Left kidney (tissue), 2 donors: ENCODE data around the gene TMED5. TPM values are rescaled to one million over a fixed set of nuclear protein-coding genes. Genes with fewer than 3 reads are reported as not detected.

Experiments used
- DNase-seq: peaks from one replicate; pipeline ENCODE4 v3.0.0-alpha.2; 2013
- polyA plus RNA-seq: library from polyadenylated mRNA; unstranded; fragments of 120-200 nt; gene quantifications from one replicate; pipeline ENCODE4 v1.2.1, GENCODE V29; 2013; ENCODE audit not compliant: insufficient read length

Gene TMED5
- polyA plus RNA-seq, 1 donor, result 95.2 TPM

DNA sequence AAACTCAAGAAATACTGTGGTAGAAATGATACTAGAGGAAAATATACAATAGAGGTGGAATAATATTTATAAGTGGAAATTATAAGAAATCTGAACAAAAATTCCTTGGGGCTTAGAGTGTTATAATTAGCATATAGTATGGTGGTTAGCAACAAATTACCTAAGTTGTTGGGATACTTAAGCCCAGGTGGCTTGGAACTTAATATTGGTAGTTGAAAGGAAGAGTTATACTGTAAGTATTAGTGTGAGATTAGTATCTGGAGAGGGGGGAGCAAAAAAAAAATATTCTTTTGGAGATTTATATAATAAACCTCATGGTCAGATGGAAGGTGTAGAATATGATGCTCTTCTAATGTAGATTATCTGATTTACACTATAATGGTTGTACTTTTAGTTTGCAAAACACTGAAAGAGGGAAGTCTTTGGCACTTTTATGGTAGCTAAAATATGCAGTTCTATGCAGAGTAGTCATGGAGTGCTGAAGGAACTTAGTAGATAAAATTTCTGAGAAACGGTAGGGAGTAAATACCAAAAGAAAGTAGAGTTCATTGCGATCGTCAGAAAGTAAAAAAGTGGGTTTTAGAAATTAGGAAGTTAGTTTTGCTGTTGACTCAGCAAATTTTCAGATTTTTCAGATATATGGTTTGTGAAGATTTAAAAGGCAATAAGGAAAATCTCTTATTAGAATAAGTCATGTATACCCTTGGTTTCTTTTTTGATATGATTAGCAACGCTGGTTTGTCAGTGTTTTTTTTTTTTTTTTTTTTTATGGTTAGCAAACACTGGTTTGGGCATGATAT lies 55.5 kb downstream of the TMED5 start:
- no peak for DNase-seq

DNA sequence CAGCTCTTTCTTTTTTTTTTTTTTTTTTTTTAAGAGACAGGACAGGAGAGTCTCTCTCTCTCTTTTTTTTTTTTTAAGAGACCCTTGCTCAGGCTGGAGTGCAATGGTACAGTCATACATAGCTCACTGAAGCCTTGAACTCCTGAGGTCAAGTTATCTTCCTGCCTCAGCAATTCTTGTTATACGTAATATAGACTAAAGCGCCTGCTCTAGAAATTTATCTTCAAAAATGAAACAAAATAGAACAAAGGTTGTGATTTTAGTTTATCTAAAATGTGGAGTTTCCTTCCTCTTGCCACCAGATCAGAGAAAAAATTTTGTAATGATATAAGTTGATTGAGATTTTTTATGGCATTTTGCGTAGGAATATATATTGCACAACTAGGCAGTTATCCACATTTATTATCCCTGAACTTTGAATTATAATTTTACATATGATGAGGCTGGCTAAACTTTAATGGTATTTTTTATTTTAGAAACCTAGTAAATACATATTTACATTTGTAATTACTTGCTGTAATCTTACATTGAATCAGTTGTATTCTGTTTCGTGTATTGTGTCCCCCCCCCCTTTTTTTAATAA lies 56.9 kb downstream of the TMED5 start:
- DNase-seq, result no peak

DNA sequence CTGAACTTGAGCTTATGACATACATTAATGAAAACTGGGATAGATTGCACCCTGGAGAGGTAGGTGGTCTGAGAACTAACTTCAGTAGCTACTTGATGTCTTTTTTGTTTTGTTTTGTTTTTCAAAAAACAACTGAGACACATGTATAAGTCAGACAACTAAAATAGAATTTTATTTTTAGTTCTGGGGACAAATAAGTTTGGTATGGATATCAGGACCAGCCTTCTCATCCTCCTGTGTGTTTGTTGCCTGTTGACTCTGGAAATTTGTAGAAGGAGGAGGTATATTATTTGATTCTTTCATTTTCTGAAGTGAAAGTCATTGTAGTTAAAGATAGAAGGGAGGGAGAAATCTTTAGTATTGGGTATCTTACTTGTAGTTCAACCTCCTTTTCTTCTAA lies 59.6 kb downstream of the TMED5 start:
- DNase-seq, result no peak

DNA sequence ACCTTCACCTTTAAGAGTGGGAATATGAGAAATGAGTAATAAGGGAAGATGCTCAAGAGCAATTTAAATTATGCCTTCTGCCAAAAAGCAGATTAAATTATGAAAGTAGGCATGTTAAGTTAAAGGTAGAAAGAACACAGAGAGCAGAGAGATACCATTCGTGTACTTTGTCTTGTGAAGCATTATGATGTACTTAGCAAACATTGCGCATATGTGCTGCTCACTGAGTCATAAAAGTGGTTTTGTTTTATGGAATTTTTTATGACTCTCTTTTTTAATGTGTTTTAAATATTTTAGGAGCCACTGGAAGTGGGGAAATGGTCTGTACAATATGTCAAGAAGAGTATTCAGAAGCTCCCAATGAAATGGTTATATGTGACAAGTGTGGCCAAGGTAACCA lies 65.8 kb downstream of the TMED5 start:
- no peak for DNase-seq

DNA sequence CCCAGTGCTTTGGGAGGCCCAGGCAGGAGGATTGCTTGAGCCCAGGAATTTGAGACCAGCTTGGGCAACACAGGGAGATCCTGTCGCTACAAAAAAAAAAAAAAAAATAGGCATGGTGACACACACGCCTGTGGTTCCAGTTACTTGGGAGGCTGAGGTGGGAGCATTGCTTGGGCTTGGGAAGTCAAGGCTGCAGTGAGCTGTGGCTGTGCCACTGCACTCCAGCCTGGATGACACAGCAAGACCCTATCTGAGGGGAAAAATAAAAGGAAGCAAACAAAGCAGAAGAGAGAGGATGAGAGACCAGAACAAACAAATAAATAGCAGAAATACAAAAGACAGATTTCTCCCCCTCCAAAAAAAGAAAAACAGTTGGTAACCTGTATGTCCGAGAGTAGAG lies 67.1 kb downstream of the TMED5 start:
- no peak for DNase-seq

DNA sequence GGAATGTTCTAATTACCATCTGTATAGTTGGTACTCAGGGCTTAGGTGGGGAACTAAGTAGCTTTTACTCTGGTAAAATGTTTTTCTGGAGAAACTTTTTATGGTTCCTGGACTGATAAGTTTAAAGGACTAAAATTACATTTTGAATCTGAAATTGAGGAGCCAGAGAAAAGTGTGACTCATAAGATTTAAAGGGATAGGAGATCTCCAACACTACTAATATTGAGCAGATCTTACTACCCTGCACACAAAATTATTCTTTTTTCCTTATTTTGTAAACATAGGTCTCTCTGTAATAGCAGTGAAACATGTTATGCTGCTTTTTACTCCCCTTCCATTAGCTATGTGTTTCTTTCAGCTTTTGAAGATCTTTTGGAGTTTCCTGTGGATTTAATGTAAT lies 68.7 kb downstream of the TMED5 start:
- no peak for DNase-seq

DNA sequence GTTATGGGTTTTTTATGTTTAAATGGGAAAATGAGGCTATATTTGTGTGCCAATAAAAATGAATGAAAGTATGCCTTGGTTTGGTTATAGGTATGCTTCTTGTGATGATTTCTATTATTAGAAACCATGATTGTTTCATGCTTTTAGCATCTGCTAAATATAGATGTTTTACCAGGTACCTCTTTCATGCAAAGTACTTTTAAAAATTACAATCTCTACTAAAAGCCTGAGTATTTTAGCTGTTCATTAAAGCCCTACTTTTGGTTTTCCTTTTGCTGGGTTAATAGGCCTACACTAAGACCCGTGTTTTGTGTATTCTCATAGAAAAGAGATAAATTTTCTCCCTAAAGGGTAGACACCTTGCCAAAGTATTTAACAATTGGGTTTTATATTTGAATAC lies 69.1 kb downstream of the TMED5 start:
- DNase-seq, result no peak

DNA sequence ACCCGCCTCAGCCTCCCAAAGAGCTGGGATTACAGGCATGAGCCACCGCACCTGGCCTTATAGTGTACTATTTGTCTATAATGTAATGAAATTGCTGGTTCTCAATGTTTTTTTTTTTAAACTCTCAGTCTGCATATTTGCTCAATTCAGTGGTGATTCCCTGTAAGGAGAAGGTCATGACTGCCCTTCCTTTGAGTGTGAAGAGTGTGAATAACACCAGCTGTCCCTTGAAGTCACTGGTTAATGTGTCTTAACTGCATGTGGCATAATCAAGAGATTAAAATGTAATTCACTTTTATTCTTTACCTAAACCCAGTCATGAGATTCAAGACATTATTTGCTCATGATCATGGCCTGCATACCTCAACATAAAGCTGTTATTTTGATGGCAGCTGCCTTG lies 70.6 kb downstream of the TMED5 start:
- DNase-seq, result no peak

DNA sequence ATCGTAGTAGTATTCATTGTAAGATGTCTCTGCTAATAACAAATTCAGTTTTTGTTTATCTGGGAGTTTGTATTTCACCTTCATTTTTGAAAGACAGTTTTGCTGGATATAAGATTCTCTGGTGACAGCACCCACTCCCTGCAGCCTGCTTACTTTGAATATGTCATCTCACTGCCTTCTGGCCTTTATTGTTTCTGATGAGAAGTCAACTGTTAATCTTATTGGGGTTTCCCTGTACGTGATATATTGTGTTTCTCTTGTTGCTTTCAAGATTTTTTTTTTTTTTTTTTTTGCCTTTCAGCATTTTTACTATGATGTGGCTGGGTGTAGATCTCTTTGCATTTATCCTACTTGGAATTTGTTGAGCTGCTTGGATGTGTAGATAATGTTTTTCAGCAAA lies 71.9 kb downstream of the TMED5 start:
- no peak for DNase-seq

DNA sequence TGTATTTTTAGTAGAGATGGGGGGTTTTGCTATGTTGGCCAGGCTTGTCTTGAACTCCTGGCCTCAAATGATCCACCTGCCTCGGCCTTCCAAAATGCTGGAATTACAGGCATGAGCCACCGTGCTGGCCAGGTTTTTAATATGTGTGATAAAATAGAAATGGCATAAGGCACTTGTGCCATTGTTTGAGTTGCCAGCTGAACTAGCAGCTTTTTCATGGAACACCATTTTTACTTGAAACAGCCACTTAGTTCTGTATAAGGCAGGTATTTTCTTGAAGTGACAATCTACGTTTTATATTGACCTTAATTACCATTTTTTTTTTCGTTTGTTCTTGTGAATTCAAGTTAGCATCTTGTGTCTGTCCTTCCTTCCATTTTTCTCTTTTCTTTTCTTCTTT lies 72.8 kb downstream of the TMED5 start:
- DNase-seq, result no peak

DNA sequence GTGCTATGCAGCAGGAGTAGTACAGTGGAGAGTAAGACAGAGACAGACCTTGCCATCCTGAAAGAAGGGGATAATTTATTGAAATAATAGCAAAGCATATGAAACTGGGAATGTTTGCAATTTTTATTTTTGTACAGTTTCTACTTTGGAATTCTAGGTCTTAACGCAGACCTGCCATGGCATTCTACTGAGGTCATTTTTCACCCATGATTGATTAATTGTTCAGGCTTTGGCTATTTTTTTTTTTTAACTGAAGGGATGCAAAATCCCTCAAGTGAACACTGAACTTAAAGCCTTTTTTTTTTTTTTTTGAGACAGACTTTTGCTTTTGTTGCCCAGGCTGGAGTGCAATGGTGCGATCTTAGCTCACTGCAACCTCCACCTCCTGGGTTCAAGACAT lies 74.0 kb downstream of the TMED5 start:
- no peak for DNase-seq

DNA sequence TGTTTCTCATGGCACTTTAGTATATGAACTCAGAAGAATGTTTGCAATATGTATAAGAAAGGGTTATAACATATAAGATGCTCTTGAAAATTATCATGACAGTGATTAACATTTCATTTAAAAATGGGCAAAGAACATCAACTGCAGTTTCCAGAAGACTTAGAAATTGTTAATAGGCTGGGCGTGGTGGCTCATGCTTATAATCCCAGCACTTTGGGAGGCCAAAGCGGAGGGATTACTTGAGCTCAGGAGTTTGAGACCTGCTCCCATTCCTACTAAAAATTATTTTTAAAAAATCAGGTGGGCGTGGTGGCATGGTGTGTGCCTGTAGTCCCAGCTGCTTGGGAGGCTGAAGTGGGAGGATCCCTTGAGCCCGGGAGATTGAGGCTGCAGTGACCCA lies 78.1 kb downstream of the TMED5 start:
- no peak for DNase-seq

Other genes with a start within 250 kb of the TMED5 start
- gene DIPK1A, start 219.0 kb downstream of the TMED5 start, polyA plus RNA-seq, result 8.6 TPM
- 74.8 TPM for gene MTF2, start 101.1 kb downstream of the TMED5 start, polyA plus RNA-seq
- gene CCDC18, start 311 bp upstream of the TMED5 start, polyA plus RNA-seq, result 18.8 TPM
- 53.8 TPM for gene DR1, start 165.5 kb upstream of the TMED5 start, polyA plus RNA-seq